Measurements from ENCODE around the gene KCNMA1. TPM values are rescaled to one million over a fixed set of nuclear protein-coding genes. Genes with fewer than 3 reads are reported as not detected.

The KCNMA1 gene
- total RNA-seq, 1 experiment from 2014 or later, result 0.49 TPM

GRCh38 chr10:77109351-77109994, 528.1 kb downstream of the KCNMA1 start:
- ATAC-seq (no peak), DNase-seq (ENCODE audit: low read depth, low spot score) (no peak)
- Histone ChIP-seq H3K4me3 (replicated peaks in 1 of 2; ENCODE audit: low read depth in 1 of 2, low read length in 2 of 2) (no peak overlapping the region), H3K9me3 (ENCODE audit: control insufficient read depth in 1 of 2, insufficient read depth in 1 of 2, low read depth in 1 of 2, low read length in 2 of 2) (no peaks in the 10 kb centered on the region), H3K9ac (ENCODE audit: low read length) (no peak overlapping the region), H4K20me1 (ENCODE audit: insufficient read depth) (no peaks in the 10 kb centered on the region), H3K9me2 (ENCODE audit: insufficient read depth) (no peaks in the 10 kb centered on the region), H3K4me2 (ENCODE audit: low read length) (no peak overlapping the region), H2AFZ (ENCODE audit: low read depth, low read length, poor library complexity, severe bottlenecking) (no peak overlapping the region), H3K27ac (ENCODE audit: low read depth, low read length) (no peak overlapping the region), H3K27me3 (ENCODE audit: insufficient read depth, low read length) (peaks cover 12% of the 10 kb centered on the region), H3K36me3 (ENCODE audit: control insufficient read depth in 1 of 2, insufficient read depth in 2 of 2, low read length in 2 of 2) (no peaks in the 10 kb centered on the region), H3K4me1 (ENCODE audit: control insufficient read depth in 1 of 2, insufficient read depth in 2 of 2, low read length in 2 of 2) (no peaks in the 10 kb centered on the region), H3K79me2 (ENCODE audit: insufficient read depth, low read length) (no peaks in the 10 kb centered on the region)
- ChIA-PET RAD21 (ENCODE audit: low non-redundant PET in 1 of 2, low total read pairs in 2 of 2, uncharacterized antibody in 2 of 2, unreplicated experiment in 2 of 2) (no interaction called here), POLR2A (no interaction called here), CTCF (no interaction called here)
- intact Hi-C loops (cut with micrococcal nuclease), result no loop called here
- BruUV-seq (replicated peaks), result no TSS peak
- TF ChIP-seq REST (IDR thresholded peaks at IDR 0.05; ENCODE audit: low read depth) (no peak), YY1 (IDR thresholded peaks at IDR 0.05; ENCODE audit: extremely low read depth, insufficient replicate concordance, low read depth, low read length) (no peak), ELF1 (IDR thresholded peaks at IDR 0.05; ENCODE audit: borderline replicate concordance, low read depth) (no peak), ZFX (IDR thresholded peaks at IDR 0.05) (no peak), EZH2 (IDR thresholded peaks at IDR 0.05) (no peak), CTCF (IDR thresholded peaks at IDR 0.05 in 2 of 3, conservative IDR thresholded peaks at IDR 0.05 in 1 of 3; ENCODE audit: borderline replicate concordance in 1 of 3, insufficient read depth in 1 of 3, low read depth in 2 of 3, low read length in 2 of 3) (no peak), FOSL1 (IDR thresholded peaks at IDR 0.05; ENCODE audit: low read depth) (no peak), RAD21 (IDR thresholded peaks at IDR 0.05; ENCODE audit: low read depth) (no peak), SIN3A (IDR thresholded peaks at IDR 0.05; ENCODE audit: low read depth) (no peak), EGR1 (IDR thresholded peaks at IDR 0.05; ENCODE audit: low read depth) (no peak), POLR2AphosphoS5 (IDR thresholded peaks at IDR 0.05; ENCODE audit: low read depth, low read length) (no peak), ATF3 (IDR thresholded peaks at IDR 0.05) (no peak), EZH2phosphoT487 (IDR thresholded peaks at IDR 0.05; ENCODE audit: borderline replicate concordance) (no peak), ZNF274 (IDR thresholded peaks at IDR 0.05; ENCODE audit: low read depth, low read length) (no peak), CBX3 (IDR thresholded peaks at IDR 0.05; ENCODE audit: low read depth) (no peak), JUND (IDR thresholded peaks at IDR 0.05) (no peak)
- TF ChIP-seq, protein P1, sequence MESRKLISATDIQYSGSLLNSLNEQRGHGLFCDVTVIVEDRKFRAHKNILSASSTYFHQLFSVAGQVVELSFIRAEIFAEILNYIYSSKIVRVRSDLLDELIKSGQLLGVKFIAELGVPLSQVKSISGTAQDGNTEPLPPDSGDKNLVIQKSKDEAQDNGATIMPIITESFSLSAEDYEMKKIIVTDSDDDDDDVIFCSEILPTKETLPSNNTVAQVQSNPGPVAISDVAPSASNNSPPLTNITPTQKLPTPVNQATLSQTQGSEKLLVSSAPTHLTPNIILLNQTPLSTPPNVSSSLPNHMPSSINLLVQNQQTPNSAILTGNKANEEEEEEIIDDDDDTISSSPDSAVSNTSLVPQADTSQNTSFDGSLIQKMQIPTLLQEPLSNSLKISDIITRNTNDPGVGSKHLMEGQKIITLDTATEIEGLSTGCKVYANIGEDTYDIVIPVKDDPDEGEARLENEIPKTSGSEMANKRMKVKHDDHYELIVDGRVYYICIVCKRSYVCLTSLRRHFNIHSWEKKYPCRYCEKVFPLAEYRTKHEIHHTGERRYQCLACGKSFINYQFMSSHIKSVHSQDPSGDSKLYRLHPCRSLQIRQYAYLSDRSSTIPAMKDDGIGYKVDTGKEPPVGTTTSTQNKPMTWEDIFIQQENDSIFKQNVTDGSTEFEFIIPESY (IDR thresholded peaks at IDR 0.05; ENCODE audit: extremely low read depth, insufficient replicate concordance, low read length), result no peak

All from HCT116 (cell line).